HCT116 (cell line): ENCODE data around the gene ACTBL2.

Experiments used
- CEBPB ChIP-seq: IDR thresholded peaks from 2 replicates; pipeline ENCODE4 v1.6.1; 2012; ENCODE audit warnings: low read depth
- EZH2 ChIP-seq: fragments of 200-600 bp; sonication (generic); IDR thresholded peaks from 2 replicates; pipeline ENCODE4 v1.6.1; 2017; ENCODE audit warnings: antibody characterized with exemption, mixed run types
- FOSL1 ChIP-seq: IDR thresholded peaks from 2 replicates; pipeline ENCODE4 v1.6.1; 2012; ENCODE audit warnings: low read depth
- POLR2A ChIP-seq: IDR thresholded peaks from 2 replicates; pipeline ENCODE4 v1.7.0; 2011; ENCODE audit warnings: borderline replicate concordance; ENCODE audit not compliant: insufficient read depth, insufficient read length; ENCODE audit errors: extremely low read depth
- POLR2AphosphoS5 ChIP-seq: IDR thresholded peaks from 2 replicates; pipeline ENCODE4 v1.6.1; 2011; ENCODE audit warnings: mild to moderate bottlenecking, low read depth, low read length, moderate library complexity
- REST ChIP-seq: IDR thresholded peaks from 2 replicates; pipeline ENCODE4 v1.6.1; 2012; ENCODE audit warnings: low read depth
- SP1 ChIP-seq: IDR thresholded peaks from 2 replicates; pipeline ENCODE4 v1.6.1; 2012; ENCODE audit warnings: low read depth
- TF ChIP-seq, protein P1 (sequence below), 3 experiments: fragments of 200-600 bp in 1 of 3; sonication (generic) in 1 of 3; IDR thresholded peaks in 2 of 3; conservative IDR thresholded peaks in 1 of 3; 2 replicates each; pipeline ENCODE4 v1.5.1; 2012 to 2017; ENCODE audit warnings: low read depth in 2 of 3, low read length in 2 of 3, antibody characterized with exemption in 1 of 3, borderline replicate concordance in 1 of 3, control low read depth in 1 of 3, mild to moderate bottlenecking in 1 of 3, mixed read lengths in 1 of 3, mixed run types in 1 of 3, moderate library complexity in 1 of 3; ENCODE audit not compliant: insufficient read depth in 1 of 3

DNA sequence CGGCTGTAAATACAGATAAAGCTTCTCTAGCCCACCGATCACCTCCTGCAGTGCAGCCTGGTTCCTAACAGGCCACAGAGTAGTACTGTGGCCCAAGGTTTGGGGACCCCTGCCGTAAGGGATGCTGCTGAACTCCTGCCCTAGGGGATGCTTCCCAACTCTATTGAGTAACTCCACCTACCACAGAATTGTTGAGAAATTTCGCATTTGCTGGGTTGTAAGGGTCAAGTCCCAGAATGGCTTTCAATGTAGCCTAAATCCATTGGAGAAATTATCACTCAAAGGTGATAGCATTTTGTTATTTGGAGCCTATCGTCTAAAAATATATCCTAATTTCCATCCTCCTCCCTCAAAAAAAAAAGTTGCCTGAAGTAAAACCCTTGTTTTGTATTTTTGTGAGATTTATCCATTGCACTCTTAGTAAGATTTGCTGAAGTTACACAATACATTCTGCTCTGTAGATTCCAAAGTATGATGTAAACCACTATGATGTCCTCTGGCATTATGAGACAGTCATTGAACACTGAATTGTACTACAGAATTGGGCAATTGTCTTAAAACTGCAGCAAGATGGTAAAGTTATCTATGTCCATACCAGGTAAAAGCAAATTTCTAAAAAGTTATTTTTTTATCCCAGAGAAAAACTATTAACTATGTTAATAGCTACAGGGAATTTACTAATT, 14.0 kb downstream of the ACTBL2 start:
- TF ChIP-seq EZH2 (no peak), POLR2A (no peak), POLR2AphosphoS5 (no peak), SP1 (no peak), REST (no peak), FOSL1 (no peak), CEBPB (no peak)
- TF ChIP-seq, protein P1, sequence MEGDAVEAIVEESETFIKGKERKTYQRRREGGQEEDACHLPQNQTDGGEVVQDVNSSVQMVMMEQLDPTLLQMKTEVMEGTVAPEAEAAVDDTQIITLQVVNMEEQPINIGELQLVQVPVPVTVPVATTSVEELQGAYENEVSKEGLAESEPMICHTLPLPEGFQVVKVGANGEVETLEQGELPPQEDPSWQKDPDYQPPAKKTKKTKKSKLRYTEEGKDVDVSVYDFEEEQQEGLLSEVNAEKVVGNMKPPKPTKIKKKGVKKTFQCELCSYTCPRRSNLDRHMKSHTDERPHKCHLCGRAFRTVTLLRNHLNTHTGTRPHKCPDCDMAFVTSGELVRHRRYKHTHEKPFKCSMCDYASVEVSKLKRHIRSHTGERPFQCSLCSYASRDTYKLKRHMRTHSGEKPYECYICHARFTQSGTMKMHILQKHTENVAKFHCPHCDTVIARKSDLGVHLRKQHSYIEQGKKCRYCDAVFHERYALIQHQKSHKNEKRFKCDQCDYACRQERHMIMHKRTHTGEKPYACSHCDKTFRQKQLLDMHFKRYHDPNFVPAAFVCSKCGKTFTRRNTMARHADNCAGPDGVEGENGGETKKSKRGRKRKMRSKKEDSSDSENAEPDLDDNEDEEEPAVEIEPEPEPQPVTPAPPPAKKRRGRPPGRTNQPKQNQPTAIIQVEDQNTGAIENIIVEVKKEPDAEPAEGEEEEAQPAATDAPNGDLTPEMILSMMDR (IDR thresholded peaks at IDR 0.05 in 2 of 3, conservative IDR thresholded peaks at IDR 0.05 in 1 of 3; ENCODE audit: borderline replicate concordance in 1 of 3, insufficient read depth in 1 of 3, low read depth in 2 of 3, low read length in 2 of 3) = no peak
